ENCODE data around the gene GBGT1.

GBGT1 gene

GRCh38 chr9:133139246-133140173 is 24.2 kb downstream of the GBGT1 start:
- H3K4me1 ChIP-seq (ENCODE audit: insufficient read depth, poor library complexity, severe bottlenecking): peaks cover 16% of the 10 kb centered on the region
- no peak overlapping the region for H3K4me3 ChIP-seq (ENCODE audit: severe bottlenecking)
- H3K9me3 ChIP-seq (ENCODE audit: severe bottlenecking): no peaks in the 10 kb centered on the region
- no peaks in the 10 kb centered on the region for H3K27me3 ChIP-seq (ENCODE audit: insufficient read depth, poor library complexity, severe bottlenecking)
- H3K36me3 ChIP-seq (ENCODE audit: low read depth): no peaks in the 10 kb centered on the region
- DNase-seq (ENCODE audit: low spot score) (no peak), ATAC-seq (ENCODE audit: low read depth) (no peak)
- H3K27ac ChIP-seq (ENCODE audit: poor library complexity, severe bottlenecking): no peak overlapping the region
- TF ChIP-seq CTCF (IDR thresholded peaks at IDR 0.05; ENCODE audit: poor library complexity, severe bottlenecking): no peak

GRCh38 chr9:133137451-133138231 is 26.1 kb downstream of the GBGT1 start:
- H3K4me1 ChIP-seq (ENCODE audit: insufficient read depth, poor library complexity, severe bottlenecking): peaks cover 29% of the 10 kb centered on the region
- H3K36me3 ChIP-seq (ENCODE audit: low read depth): no peaks in the 10 kb centered on the region
- ATAC-seq (ENCODE audit: low read depth) (no peak), DNase-seq (ENCODE audit: low spot score) (no peak)
- no peaks in the 10 kb centered on the region for H3K9me3 ChIP-seq (ENCODE audit: severe bottlenecking)
- no peak overlapping the region for H3K4me3 ChIP-seq (ENCODE audit: severe bottlenecking)
- H3K27ac ChIP-seq (ENCODE audit: poor library complexity, severe bottlenecking): no peak overlapping the region
- H3K27me3 ChIP-seq (ENCODE audit: insufficient read depth, poor library complexity, severe bottlenecking): no peaks in the 10 kb centered on the region
- TF ChIP-seq CTCF (IDR thresholded peaks at IDR 0.05; ENCODE audit: poor library complexity, severe bottlenecking): no peak

- H3K4me1 ChIP-seq (ENCODE audit: insufficient read depth, poor library complexity, severe bottlenecking): peaks cover 29% of the 10 kb centered on the region
- H3K4me3 ChIP-seq (ENCODE audit: severe bottlenecking): no peak overlapping the region
- no peaks in the 10 kb centered on the region for H3K9me3 ChIP-seq (ENCODE audit: severe bottlenecking)
- DNase-seq (ENCODE audit: low spot score) (peak; percentile 98), ATAC-seq (ENCODE audit: low read depth) (peak; percentile 83)
- no peak for TF ChIP-seq CTCF (IDR thresholded peaks at IDR 0.05; ENCODE audit: poor library complexity, severe bottlenecking)
- no peaks in the 10 kb centered on the region for H3K27me3 ChIP-seq (ENCODE audit: insufficient read depth, poor library complexity, severe bottlenecking)
- H3K36me3 ChIP-seq (ENCODE audit: low read depth): no peaks in the 10 kb centered on the region
- H3K27ac ChIP-seq (ENCODE audit: poor library complexity, severe bottlenecking): peak overlapping the region; percentile 66
These were observed 28.5 kb downstream of the GBGT1 start for GRCh38 chr9:133135146-133135745.

- no peaks in the 10 kb centered on the region for H3K36me3 ChIP-seq (ENCODE audit: low read depth)
- TF ChIP-seq CTCF (IDR thresholded peaks at IDR 0.05; ENCODE audit: poor library complexity, severe bottlenecking): no peak
- H3K27me3 ChIP-seq (ENCODE audit: insufficient read depth, poor library complexity, severe bottlenecking): no peaks in the 10 kb centered on the region
- H3K4me1 ChIP-seq (ENCODE audit: insufficient read depth, poor library complexity, severe bottlenecking): peaks cover 29% of the 10 kb centered on the region
- H3K9me3 ChIP-seq (ENCODE audit: severe bottlenecking): no peaks in the 10 kb centered on the region
- H3K27ac ChIP-seq (ENCODE audit: poor library complexity, severe bottlenecking): peak overlapping the region; percentile 66
- DNase-seq (ENCODE audit: low spot score) (no peak), ATAC-seq (ENCODE audit: low read depth) (no peak)
- H3K4me3 ChIP-seq (ENCODE audit: severe bottlenecking): no peak overlapping the region
These were observed 29.1 kb downstream of the GBGT1 start for GRCh38 chr9:133134388-133135145.

Measured in RWPE2 (cell line).